Neuronal stem cell (in vitro differentiated cells): ENCODE measurements around the gene TMEM61.

Experiments used
- DNase-seq: peaks from one replicate; pipeline ENCODE4 v3.0.0-alpha.2; 2013; ENCODE audit warnings: low spot score
- H2AFZ ChIP-seq: one replicate; pipeline ENCODE4 v1.6.1; 2013; ENCODE audit warnings: mild to moderate bottlenecking, low read length, inconsistent platforms
- H2AK5ac ChIP-seq: 2 replicates; pipeline ENCODE4 v1.6.1; 2013; ENCODE audit warnings: low read depth, mild to moderate bottlenecking, inconsistent platforms, low read length, moderate library complexity, mixed read lengths
- H2BK120ac ChIP-seq: 2 replicates; pipeline ENCODE4 v1.6.1; 2013; ENCODE audit warnings: low read depth, mild to moderate bottlenecking, inconsistent platforms, low read length, moderate library complexity, mixed read lengths
- H2BK12ac ChIP-seq: one replicate; pipeline ENCODE4 v1.6.1; 2013; ENCODE audit warnings: low read length, inconsistent platforms
- H2BK15ac ChIP-seq: 2 replicates; pipeline ENCODE4 v1.6.1; 2013; ENCODE audit warnings: mild to moderate bottlenecking, low read length, inconsistent platforms, mixed read lengths
- H2BK5ac ChIP-seq: one replicate; pipeline ENCODE4 v1.6.1; 2013; ENCODE audit warnings: inconsistent platforms, mild to moderate bottlenecking, low read length, moderate library complexity
- H3K14ac ChIP-seq: one replicate; pipeline ENCODE4 v1.6.1; 2013; ENCODE audit warnings: low read length, inconsistent platforms
- H3K18ac ChIP-seq: 2 replicates; pipeline ENCODE4 v1.6.1; 2013; ENCODE audit warnings: low read length, inconsistent platforms
- H3K23ac ChIP-seq: 2 replicates; pipeline ENCODE4 v1.6.1; 2013; ENCODE audit warnings: low read depth, mild to moderate bottlenecking, mixed read lengths, low read length, inconsistent platforms; ENCODE audit not compliant: poor library complexity
- H3K27ac ChIP-seq: replicated peaks from 3 replicates; pipeline ENCODE4 v1.5.1; 2013; ENCODE audit warnings: low read length, inconsistent platforms
- H3K27me3 ChIP-seq, 3 experiments: 2 replicates each; pipeline ENCODE4 v1.6.1; 2013; ENCODE audit warnings: low read length in 3 of 3, mild to moderate bottlenecking in 2 of 3, inconsistent platforms in 1 of 3, low read depth in 1 of 3, mixed read lengths in 1 of 3, moderate library complexity in 1 of 3; ENCODE audit not compliant: control insufficient read depth in 3 of 3, insufficient read depth in 3 of 3
- H3K36me3 ChIP-seq, 2 donors: replicated peaks in 1 of 2; 2 replicates each; pipeline ENCODE4 v1.6.1; 2013; ENCODE audit warnings: low read length in 2 of 2; ENCODE audit not compliant: control insufficient read depth in 2 of 2, insufficient read depth in 2 of 2
- H3K4ac ChIP-seq: 2 replicates; pipeline ENCODE4 v1.6.1; 2013; ENCODE audit warnings: inconsistent platforms, mild to moderate bottlenecking, low read length, moderate library complexity
- H3K4me1 ChIP-seq, 2 donors: 1 replicate in 1 of 2; 2 replicates in 1 of 2; pipeline ENCODE4 v1.6.1; 2013; ENCODE audit warnings: low read length in 2 of 2, low read depth in 1 of 2; ENCODE audit not compliant: control insufficient read depth in 2 of 2, insufficient read depth in 1 of 2
- H3K4me2 ChIP-seq: one replicate; pipeline ENCODE4 v1.6.1; 2013; ENCODE audit warnings: mild to moderate bottlenecking, low read length, inconsistent platforms; ENCODE audit not compliant: insufficient read depth, poor library complexity, severe bottlenecking
- H3K4me3 ChIP-seq, 2 donors: 2 replicates each; pipeline ENCODE4 v1.5.1; 2013; ENCODE audit warnings: low read length in 2 of 2, mild to moderate bottlenecking in 2 of 2, inconsistent platforms in 1 of 2, moderate library complexity in 1 of 2
- H3K79me1 ChIP-seq: one replicate; pipeline ENCODE4 v1.6.1; 2013; ENCODE audit warnings: low read depth, mild to moderate bottlenecking, inconsistent platforms, low read length, moderate library complexity
- H3K9ac ChIP-seq: one replicate; pipeline ENCODE4 v1.6.1; 2013; ENCODE audit warnings: mild to moderate bottlenecking, low read depth, low read length, inconsistent platforms; ENCODE audit not compliant: poor library complexity
- H3K9me3 ChIP-seq, 2 donors: replicated peaks in 1 of 2; 2 replicates each; pipeline versions ENCODE3 to v1.6.1; 2013; ENCODE audit warnings: low read length in 2 of 2, mild to moderate bottlenecking in 2 of 2, inconsistent platforms in 1 of 2, low read depth in 1 of 2, mixed read lengths in 1 of 2, moderate library complexity in 1 of 2; ENCODE audit not compliant: control insufficient read depth in 2 of 2, insufficient read depth in 1 of 2
- H4K8ac ChIP-seq: one replicate; pipeline ENCODE4 v1.6.1; 2013; ENCODE audit warnings: low read depth, mild to moderate bottlenecking, inconsistent platforms, low read length, moderate library complexity
- H4K91ac ChIP-seq: one replicate; pipeline ENCODE4 v1.6.1; 2013; ENCODE audit warnings: low read length, low read depth, mild to moderate bottlenecking, inconsistent platforms; ENCODE audit not compliant: poor library complexity
- WGBS, 2 donors: extraction: QIAGEN DNeasy Blood & Tissue Kit; methylation state at CpG; one replicate each; pipeline ENCODE4 v1.1.7; 2013; ENCODE audit warnings: missing lambda C conversion rate in 2 of 2, mixed read lengths in 1 of 2; ENCODE audit not compliant: insufficient read length in 2 of 2, insufficient replicate concordance in 1 of 2; ENCODE audit errors: extremely low coverage in 2 of 2; 5-methylcytosine and 5-hydroxymethylcytosine counted together

TMEM61 gene

DNA sequence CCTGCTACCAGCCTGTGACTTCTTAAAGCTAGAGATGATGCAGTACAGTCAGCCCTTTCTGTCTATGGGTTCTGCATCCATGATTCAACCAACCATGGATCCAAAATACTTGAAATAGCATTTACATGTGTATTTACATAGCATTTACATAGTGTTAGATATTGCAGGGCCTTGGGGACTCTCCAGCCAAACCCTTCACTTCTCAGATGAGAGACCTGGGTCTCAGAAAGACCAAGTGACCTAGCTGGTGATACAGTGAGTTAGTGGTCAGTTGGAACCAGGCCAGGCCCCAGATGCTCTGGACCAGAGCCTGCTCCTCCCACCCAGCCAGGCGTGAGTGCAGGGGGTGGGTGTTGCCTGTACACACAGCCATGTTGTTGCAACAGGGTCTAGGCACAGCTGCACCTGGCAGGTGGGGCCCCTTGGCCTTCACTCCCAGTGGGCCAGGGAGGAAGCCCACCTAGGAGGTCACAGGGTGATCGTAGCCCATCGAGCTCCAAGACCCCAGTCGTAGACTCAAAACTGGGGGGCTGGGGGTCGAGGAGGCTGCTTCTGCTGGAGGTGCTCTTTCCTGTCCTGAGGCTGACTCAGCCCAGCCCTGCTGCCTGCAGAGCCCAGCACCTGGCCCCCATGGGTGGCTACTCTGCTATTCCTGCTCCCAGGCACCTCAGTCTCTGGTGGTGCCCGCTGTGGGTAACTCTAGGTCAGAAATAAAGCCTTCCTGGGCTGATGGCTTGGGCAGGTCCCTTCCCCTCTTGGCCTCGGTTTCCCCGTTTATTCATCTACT is 7.7 kb downstream of the TMEM61 start:
- Histone ChIP-seq H3K23ac (no peak overlapping the region), H2BK120ac (no peak overlapping the region), H3K18ac (peak overlapping the region; percentile 89), H2BK12ac (no peak overlapping the region), H2AK5ac (no peak overlapping the region), H2BK5ac (no peak overlapping the region), H3K4ac (no peak overlapping the region), H3K27me3 (peaks cover 0 to 56% (median 0%) of the 10 kb centered on the region in 3 experiments), H3K36me3 (no peaks in the 10 kb centered on the region), H4K91ac (no peak overlapping the region), H3K4me2 (no peak overlapping the region), H3K27ac (no peak overlapping the region), H3K79me1 (no peaks in the 10 kb centered on the region), H3K14ac (no peak overlapping the region), H2AFZ (no peak overlapping the region), H3K9me3 (no peaks in the 10 kb centered on the region), H3K4me3 (no peak overlapping the region), H3K4me1 (no peaks in the 10 kb centered on the region), H4K8ac (no peak overlapping the region), H3K9ac (no peak overlapping the region), H2BK15ac (peak overlapping the region; percentile 56)
- DNase-seq = no peak
- no CpG with 5 or more reads among the region's 8 CpGs for WGBS, 2 donors

- no peak overlapping the region for H3K14ac ChIP-seq
- no peak overlapping the region for H2BK15ac ChIP-seq
- H3K4me2 ChIP-seq = no peak overlapping the region
- H3K9ac ChIP-seq = no peak overlapping the region
- no peak overlapping the region for H4K91ac ChIP-seq
- no peak overlapping the region for H4K8ac ChIP-seq
- H2BK12ac ChIP-seq = no peak overlapping the region
- no peak overlapping the region for H3K4me3 ChIP-seq
- H2AFZ ChIP-seq = no peak overlapping the region
- no CpG with 5 or more reads among the region's 4 CpGs for WGBS, 2 donors
- H3K36me3 ChIP-seq = no peaks in the 10 kb centered on the region
- no peak overlapping the region for H2BK120ac ChIP-seq
- peak overlapping the region; percentile 72 for H3K4ac ChIP-seq
- H3K23ac ChIP-seq = no peak overlapping the region
- H3K27me3 ChIP-seq = peaks cover 0 to 49% (median 0%) of the 10 kb centered on the region in 3 experiments
- no peak for DNase-seq
- H2BK5ac ChIP-seq = no peak overlapping the region
- no peaks in the 10 kb centered on the region for H3K4me1 ChIP-seq
- H3K18ac ChIP-seq = no peak overlapping the region
- H3K79me1 ChIP-seq = no peaks in the 10 kb centered on the region
- no peak overlapping the region for H3K27ac ChIP-seq
- H2AK5ac ChIP-seq = no peak overlapping the region
- H3K9me3 ChIP-seq = no peaks in the 10 kb centered on the region
Observed at GRCh38 chr1:54988975-54989374, 8.5 kb downstream of the TMEM61 start.

- H3K27ac ChIP-seq = no peak overlapping the region
Observed at GRCh38 chr1:54989473-54989872, 9.0 kb downstream of the TMEM61 start.

GRCh38 chr1:54989968-54990810 is 9.8 kb downstream of the TMEM61 start:
- no peaks in the 10 kb centered on the region for H3K36me3 ChIP-seq
- H3K18ac ChIP-seq = peak overlapping the region; percentile 52
- H4K8ac ChIP-seq = no peak overlapping the region
- no peak overlapping the region for H4K91ac ChIP-seq
- H3K14ac ChIP-seq = peak overlapping the region; percentile 31
- peaks cover 0 to 52% (median 0%) of the 10 kb centered on the region in 3 experiments for H3K27me3 ChIP-seq
- WGBS, 2 donors = no CpG with 5 or more reads among the region's 13 CpGs
- H2AK5ac ChIP-seq = no peak overlapping the region
- no peak overlapping the region for H3K9ac ChIP-seq
- no peaks in the 10 kb centered on the region for H3K79me1 ChIP-seq
- H3K23ac ChIP-seq = peak overlapping the region; percentile 52
- no peak overlapping the region for H3K4me3 ChIP-seq
- no peaks in the 10 kb centered on the region for H3K9me3 ChIP-seq
- no peak overlapping the region for H3K4me2 ChIP-seq
- H3K4ac ChIP-seq = no peak overlapping the region
- no peak overlapping the region for H2BK5ac ChIP-seq
- no peak overlapping the region for H2BK120ac ChIP-seq
- peaks cover 3 to 6% of the 10 kb centered on the region in 2 donors for H3K4me1 ChIP-seq
- no peak overlapping the region for H2BK15ac ChIP-seq
- H2AFZ ChIP-seq = no peak overlapping the region
- no peak overlapping the region for H3K27ac ChIP-seq
- DNase-seq = no peak
- H2BK12ac ChIP-seq = peak overlapping the region; percentile 47

More at GRCh38 chr1:54989473-54989872, 9.0 kb downstream of the TMEM61 start:
- Histone ChIP-seq H3K36me3 (no peaks in the 10 kb centered on the region), H3K9me3 (no peaks in the 10 kb centered on the region), H3K9ac (no peak overlapping the region), H4K8ac (no peak overlapping the region), H2AK5ac (peak overlapping the region; percentile 38), H3K27me3 (peaks cover 0 to 49% (median 0%) of the 10 kb centered on the region in 3 experiments), H3K4me2 (no peak overlapping the region), H3K18ac (peak overlapping the region; percentile 73), H2BK12ac (no peak overlapping the region), H2BK15ac (peak overlapping the region; percentile 61), H3K14ac (no peak overlapping the region), H3K4me1 (peaks cover 0 to 1% of the 10 kb centered on the region in 2 donors), H2BK5ac (no peak overlapping the region), H3K4me3 (no peak overlapping the region), H2AFZ (no peak overlapping the region), H3K79me1 (no peaks in the 10 kb centered on the region), H3K4ac (peak overlapping the region; percentile 72), H3K23ac (peak overlapping the region; percentile 77), H4K91ac (no peak overlapping the region), H2BK120ac (no peak overlapping the region)
- DNase-seq = no peak
- no CpG with 5 or more reads among the region's 8 CpGs for WGBS, 2 donors
